ENCODE results near the gene NTNG2.

The NTNG2 gene

GRCh38 chr9:132146039-132146438 lies 15.8 kb upstream of the NTNG2 start:
- no peak for FAIRE-seq
- TF ChIP-seq TAF1 (IDR thresholded peaks at IDR 0.05; ENCODE audit: low read depth, low read length) (no peak), PAX5 (IDR thresholded peaks at IDR 0.05; ENCODE audit: insufficient read depth, low read length, severe bottlenecking) (no peak), SPI1 (IDR thresholded peaks at IDR 0.05; ENCODE audit: low read depth, low read length) (no peak), POLR2AphosphoS5 (IDR thresholded peaks at IDR 0.05; ENCODE audit: low read depth, low read length) (no peak), POLR2A (IDR thresholded peaks at IDR 0.05; ENCODE audit: low read depth, low read length) (no peak), POU2F2 (IDR thresholded peaks at IDR 0.05; ENCODE audit: low read depth, low read length) (no peak)
- DNase-seq (ENCODE audit: insufficient read length, low spot score), result no peak

- DNase-seq (ENCODE audit: insufficient read length, low spot score) (no peak), FAIRE-seq (no peak)
- TF ChIP-seq PAX5 (IDR thresholded peaks at IDR 0.05; ENCODE audit: insufficient read depth, low read length, severe bottlenecking) (no peak), SPI1 (IDR thresholded peaks at IDR 0.05; ENCODE audit: low read depth, low read length) (no peak)
Measured at GRCh38 chr9:132146575-132146974, 15.3 kb upstream of the NTNG2 start.

- no peak for FAIRE-seq
- TF ChIP-seq SPI1 (IDR thresholded peaks at IDR 0.05; ENCODE audit: low read depth, low read length) (no peak), TAF1 (IDR thresholded peaks at IDR 0.05; ENCODE audit: low read depth, low read length) (no peak), POLR2AphosphoS5 (IDR thresholded peaks at IDR 0.05; ENCODE audit: low read depth, low read length) (no peak), POU2F2 (IDR thresholded peaks at IDR 0.05; ENCODE audit: low read depth, low read length) (no peak), PAX5 (IDR thresholded peaks at IDR 0.05; ENCODE audit: insufficient read depth, low read length, severe bottlenecking) (no peak), POLR2A (IDR thresholded peaks at IDR 0.05; ENCODE audit: low read depth, low read length) (no peak)
- no peak for DNase-seq (ENCODE audit: insufficient read length, low spot score)
Measured at GRCh38 chr9:132147331-132147730, 14.5 kb upstream of the NTNG2 start.

- TF ChIP-seq POU2F2 (IDR thresholded peaks at IDR 0.05; ENCODE audit: low read depth, low read length), result no peak
- TF ChIP-seq TAF1 (IDR thresholded peaks at IDR 0.05; ENCODE audit: low read depth, low read length), result no peak
- no peak for TF ChIP-seq SPI1 (IDR thresholded peaks at IDR 0.05; ENCODE audit: low read depth, low read length)
- TF ChIP-seq POLR2A (IDR thresholded peaks at IDR 0.05; ENCODE audit: low read depth, low read length), result no peak
- no peak for TF ChIP-seq PAX5 (IDR thresholded peaks at IDR 0.05; ENCODE audit: insufficient read depth, low read length, severe bottlenecking)
- no peak for TF ChIP-seq POLR2AphosphoS5 (IDR thresholded peaks at IDR 0.05; ENCODE audit: low read depth, low read length)
- DNase-seq (ENCODE audit: insufficient read length, low spot score) (no peak), FAIRE-seq (no peak)
Measured at GRCh38 chr9:132147839-132148238, 14.0 kb upstream of the NTNG2 start.

GRCh38 chr9:132150256-132150655 lies 11.6 kb upstream of the NTNG2 start:
- DNase-seq (ENCODE audit: insufficient read length, low spot score), result no peak
- TF ChIP-seq POLR2A (IDR thresholded peaks at IDR 0.05; ENCODE audit: low read depth, low read length) (no peak), POLR2AphosphoS5 (IDR thresholded peaks at IDR 0.05; ENCODE audit: low read depth, low read length) (no peak), PAX5 (IDR thresholded peaks at IDR 0.05; ENCODE audit: insufficient read depth, low read length, severe bottlenecking) (no peak), POU2F2 (IDR thresholded peaks at IDR 0.05; ENCODE audit: low read depth, low read length) (no peak), TAF1 (IDR thresholded peaks at IDR 0.05; ENCODE audit: low read depth, low read length) (no peak), SPI1 (IDR thresholded peaks at IDR 0.05; ENCODE audit: low read depth, low read length) (no peak)
- FAIRE-seq, result no peak

- DNase-seq (ENCODE audit: insufficient read length, low spot score) (no peak), FAIRE-seq (no peak)
- TF ChIP-seq POU2F2 (IDR thresholded peaks at IDR 0.05; ENCODE audit: low read depth, low read length) (no peak), TAF1 (IDR thresholded peaks at IDR 0.05; ENCODE audit: low read depth, low read length) (no peak), PAX5 (IDR thresholded peaks at IDR 0.05; ENCODE audit: insufficient read depth, low read length, severe bottlenecking) (no peak)
Measured at GRCh38 chr9:132151118-132151517, 10.7 kb upstream of the NTNG2 start.

GRCh38 chr9:132152231-132152630 lies 9.6 kb upstream of the NTNG2 start:
- FAIRE-seq, result no peak
- TF ChIP-seq POU2F2 (IDR thresholded peaks at IDR 0.05; ENCODE audit: low read depth, low read length) (no peak), POLR2A (IDR thresholded peaks at IDR 0.05; ENCODE audit: low read depth, low read length) (no peak), PAX5 (IDR thresholded peaks at IDR 0.05; ENCODE audit: insufficient read depth, low read length, severe bottlenecking) (no peak), TAF1 (IDR thresholded peaks at IDR 0.05; ENCODE audit: low read depth, low read length) (no peak), SPI1 (IDR thresholded peaks at IDR 0.05; ENCODE audit: low read depth, low read length) (no peak), POLR2AphosphoS5 (IDR thresholded peaks at IDR 0.05; ENCODE audit: low read depth, low read length) (no peak)
- no peak for DNase-seq (ENCODE audit: insufficient read length, low spot score)

- no peak for DNase-seq (ENCODE audit: insufficient read length, low spot score)
- TF ChIP-seq TAF1 (IDR thresholded peaks at IDR 0.05; ENCODE audit: low read depth, low read length) (no peak), POLR2AphosphoS5 (IDR thresholded peaks at IDR 0.05; ENCODE audit: low read depth, low read length) (no peak), PAX5 (IDR thresholded peaks at IDR 0.05; ENCODE audit: insufficient read depth, low read length, severe bottlenecking) (no peak), POLR2A (IDR thresholded peaks at IDR 0.05; ENCODE audit: low read depth, low read length) (no peak), SPI1 (IDR thresholded peaks at IDR 0.05; ENCODE audit: low read depth, low read length) (no peak), POU2F2 (IDR thresholded peaks at IDR 0.05; ENCODE audit: low read depth, low read length) (no peak)
- FAIRE-seq, result no peak
Measured at GRCh38 chr9:132154863-132155567, 6.8 kb upstream of the NTNG2 start.

GRCh38 chr9:132155568-132155895 lies 6.3 kb upstream of the NTNG2 start:
- TF ChIP-seq TAF1 (IDR thresholded peaks at IDR 0.05; ENCODE audit: low read depth, low read length) (no peak), POLR2A (IDR thresholded peaks at IDR 0.05; ENCODE audit: low read depth, low read length) (no peak), POU2F2 (IDR thresholded peaks at IDR 0.05; ENCODE audit: low read depth, low read length) (no peak), SPI1 (IDR thresholded peaks at IDR 0.05; ENCODE audit: low read depth, low read length) (no peak), PAX5 (IDR thresholded peaks at IDR 0.05; ENCODE audit: insufficient read depth, low read length, severe bottlenecking) (no peak), POLR2AphosphoS5 (IDR thresholded peaks at IDR 0.05; ENCODE audit: low read depth, low read length) (no peak)
- DNase-seq (ENCODE audit: insufficient read length, low spot score) (no peak), FAIRE-seq (no peak)

- no peak for DNase-seq (ENCODE audit: insufficient read length, low spot score)
- FAIRE-seq, result no peak
- TF ChIP-seq POLR2A (IDR thresholded peaks at IDR 0.05; ENCODE audit: low read depth, low read length) (no peak), PAX5 (IDR thresholded peaks at IDR 0.05; ENCODE audit: insufficient read depth, low read length, severe bottlenecking) (no peak), TAF1 (IDR thresholded peaks at IDR 0.05; ENCODE audit: low read depth, low read length) (no peak), SPI1 (IDR thresholded peaks at IDR 0.05; ENCODE audit: low read depth, low read length) (no peak), POU2F2 (IDR thresholded peaks at IDR 0.05; ENCODE audit: low read depth, low read length) (no peak), POLR2AphosphoS5 (IDR thresholded peaks at IDR 0.05; ENCODE audit: low read depth, low read length) (no peak)
Measured at GRCh38 chr9:132156262-132156661, 5.6 kb upstream of the NTNG2 start.

Measured in GM12891 (cell line).